IMR-90 (cell line): ENCODE results near the gene CSNK2A1. TPM values are rescaled to one million over a fixed set of nuclear protein-coding genes. Genes with fewer than 3 reads are reported as not detected.

Experiments used
- ATAC-seq: fragments of 200-7000 bp; cut with Tn5 transposase; 2 replicates; pipeline ENCODE4 v1.9.1; 2020; ENCODE audit warnings: low read depth, mild to moderate bottlenecking, moderate library complexity
- BruUV-seq: library from RNA; stranded (reverse); fragments of 400-500 nt; replicated peaks from 2 replicates; lab custom pipeline; 2021; lab: Mats Ljungman, UMichigan
- CTCF ChIA-PET: fragments of 300-600 bp; formaldehyde crosslinking; extraction: SDS; loops from one replicate; lab custom pipeline; 2021; ENCODE audit warnings: antibody characterized with exemption; lab: Yijun Ruan, JAX
- POLR2A ChIA-PET: fragments of 300-600 bp; sonication (Branson Sonifier 250); formaldehyde crosslinking; loops from one replicate; lab custom pipeline; 2022; ENCODE audit warnings: antibody characterized with exemption; ENCODE audit not compliant: unreplicated experiment; lab: Charles Lee
- DNase-seq: peaks from one replicate; pipeline ENCODE4 v3.0.0; 2013
- H2AFZ ChIP-seq: replicated peaks from 2 replicates; pipeline ENCODE3; 2013; ENCODE audit warnings: low read length, mild to moderate bottlenecking; ENCODE audit not compliant: poor library complexity
- H2AK5ac ChIP-seq: 2 replicates; pipeline ENCODE4 v1.6.1; 2013; ENCODE audit warnings: low read depth, low read length, inconsistent platforms
- H2AK9ac ChIP-seq: replicated peaks from 2 replicates; pipeline ENCODE3; 2013; ENCODE audit warnings: mild to moderate bottlenecking, low read depth, low read length, moderate library complexity; ENCODE audit not compliant: poor library complexity
- H2BK120ac ChIP-seq: 2 replicates; pipeline ENCODE4 v1.6.1; 2013; ENCODE audit warnings: low read depth, low read length, inconsistent platforms
- H2BK15ac ChIP-seq: 3 replicates; pipeline ENCODE4 v1.6.1; 2013; ENCODE audit warnings: low read depth, low read length, inconsistent platforms
- H2BK20ac ChIP-seq: 2 replicates; pipeline ENCODE4 v1.6.1; 2013; ENCODE audit warnings: low read depth, mild to moderate bottlenecking, inconsistent platforms, low read length, moderate library complexity
- H2BK5ac ChIP-seq: 2 replicates; pipeline ENCODE4 v1.6.1; 2013; ENCODE audit warnings: mild to moderate bottlenecking, low read depth, low read length, inconsistent platforms; ENCODE audit not compliant: poor library complexity, severe bottlenecking
- H3K14ac ChIP-seq: replicated peaks from 2 replicates; pipeline ENCODE4 v1.6.1; 2013; ENCODE audit warnings: low read depth, low read length, inconsistent platforms
- H3K18ac ChIP-seq: 2 replicates; pipeline ENCODE4 v1.6.1; 2013; ENCODE audit warnings: low read depth, low read length, control low read depth
- H3K23ac ChIP-seq: 2 replicates; pipeline ENCODE4 v1.6.1; 2013; ENCODE audit warnings: low read depth, low read length, inconsistent platforms
- H3K27ac ChIP-seq: 2 replicates; pipeline ENCODE4 v1.5.1; 2013; ENCODE audit warnings: mild to moderate bottlenecking, control low read depth, low read length; ENCODE audit not compliant: insufficient read depth
- H3K27me3 ChIP-seq: 2 replicates; pipeline ENCODE4 v1.6.1; 2013; ENCODE audit warnings: low read length; ENCODE audit not compliant: control insufficient read depth, insufficient read depth
- H3K36me3 ChIP-seq: 2 replicates; pipeline ENCODE4 v1.6.1; 2013; ENCODE audit warnings: low read length, mixed read lengths; ENCODE audit not compliant: control insufficient read depth, insufficient read depth
- H3K4ac ChIP-seq: 2 replicates; pipeline ENCODE4 v1.6.1; 2013; ENCODE audit warnings: low read depth, low read length, inconsistent platforms
- H3K4me1 ChIP-seq: 2 replicates; pipeline ENCODE4 v1.6.1; 2013; ENCODE audit warnings: low read length, mixed read lengths; ENCODE audit not compliant: control insufficient read depth, insufficient read depth
- H3K4me2 ChIP-seq: 2 replicates; pipeline ENCODE4 v1.6.1; 2013; ENCODE audit warnings: low read depth, mild to moderate bottlenecking, control low read depth, low read length, moderate library complexity
- H3K4me3 ChIP-seq: 2 replicates; pipeline ENCODE4 v1.5.1; 2013; ENCODE audit warnings: low read depth, mild to moderate bottlenecking, control low read depth, low read length, moderate library complexity; ENCODE audit not compliant: insufficient read depth
- H3K56ac ChIP-seq: 2 replicates; pipeline ENCODE4 v1.6.1; 2013; ENCODE audit warnings: low read length, inconsistent platforms; ENCODE audit not compliant: insufficient read depth; ENCODE audit errors: extremely low read depth
- H3K79me1 ChIP-seq, 2 experiments: 2 replicates each; pipeline ENCODE4 v1.6.1; 2013; ENCODE audit warnings: low read length in 2 of 2, inconsistent platforms in 1 of 2, low read depth in 1 of 2
- H3K9ac ChIP-seq: 2 replicates; pipeline ENCODE4 v1.6.1; 2013; ENCODE audit warnings: low read depth, low read length, control low read depth
- H3K9me1 ChIP-seq: 2 replicates; pipeline ENCODE4 v1.6.1; 2013; ENCODE audit warnings: low read length, inconsistent platforms; ENCODE audit not compliant: insufficient read depth
- H3K9me3 ChIP-seq: 2 replicates; pipeline ENCODE4 v1.6.1; 2013; ENCODE audit warnings: low read length; ENCODE audit not compliant: control insufficient read depth, insufficient read depth
- H4K20me1 ChIP-seq: 2 replicates; pipeline ENCODE4 v1.6.1; 2013; ENCODE audit warnings: low read length, inconsistent platforms; ENCODE audit not compliant: insufficient read depth
- H4K5ac ChIP-seq: 2 replicates; pipeline ENCODE4 v1.6.1; 2013; ENCODE audit warnings: mild to moderate bottlenecking, low read depth, low read length, control low read depth
- H4K8ac ChIP-seq, 2 experiments: 2 replicates each; pipeline ENCODE4 v1.6.1; 2013; ENCODE audit warnings: low read depth in 2 of 2, low read length in 2 of 2, control low read depth in 1 of 2, inconsistent platforms in 1 of 2
- H4K91ac ChIP-seq: 2 replicates; pipeline ENCODE4 v1.6.1; 2013; ENCODE audit warnings: low read depth, low read length, inconsistent platforms; ENCODE audit not compliant: insufficient read depth
- BHLHE40 ChIP-seq: fragments of 150-350 bp; IDR thresholded peaks from 2 replicates; pipeline ENCODE4 v1.6.1; 2016; ENCODE audit warnings: mild to moderate bottlenecking, low read depth, low read length
- CEBPB ChIP-seq: IDR thresholded peaks from 2 replicates; pipeline ENCODE4 v1.6.1; 2012; ENCODE audit warnings: low read depth, low read length, improper control_type of control experiment
- CHD1 ChIP-seq: IDR thresholded peaks from 2 replicates; pipeline ENCODE4 v1.6.1; 2012; ENCODE audit warnings: low read depth, low read length, improper control_type of control experiment
- FOS ChIP-seq: fragments of 150-350 bp; IDR thresholded peaks from 2 replicates; pipeline ENCODE4 v1.6.1; 2016; ENCODE audit warnings: low read depth, low read length
- MAFK ChIP-seq: IDR thresholded peaks from 2 replicates; pipeline ENCODE4 v1.6.1; 2012; ENCODE audit warnings: low read depth, low read length, improper control_type of control experiment
- MAZ ChIP-seq: IDR thresholded peaks from 2 replicates; pipeline ENCODE4 v1.6.1; 2012; ENCODE audit warnings: low read depth, mild to moderate bottlenecking, low read length, improper control_type of control experiment, moderate library complexity, borderline replicate concordance
- MXI1 ChIP-seq: IDR thresholded peaks from 2 replicates; pipeline ENCODE4 v1.6.1; 2012; ENCODE audit warnings: low read depth, mild to moderate bottlenecking, low read length, moderate library complexity, borderline replicate concordance
- NFE2L2 ChIP-seq: fragments of 150-350 bp; IDR thresholded peaks from 2 replicates; pipeline ENCODE4 v1.6.1; 2016; ENCODE audit warnings: low read depth, mild to moderate bottlenecking, low read length
- POLR2A ChIP-seq: IDR thresholded peaks from 2 replicates; pipeline ENCODE4 v1.6.1; 2012; ENCODE audit warnings: mild to moderate bottlenecking, low read depth, low read length
- RAD21 ChIP-seq: IDR thresholded peaks from 2 replicates; pipeline ENCODE4 v1.6.1; 2012; ENCODE audit warnings: low read length, improper control_type of control experiment
- RCOR1 ChIP-seq: IDR thresholded peaks from 2 replicates; pipeline ENCODE4 v1.6.1; 2012; ENCODE audit warnings: mild to moderate bottlenecking, low read length, improper control_type of control experiment; ENCODE audit not compliant: insufficient replicate concordance
- RFX5 ChIP-seq: IDR thresholded peaks from 2 replicates; pipeline ENCODE4 v1.8.0; 2012; ENCODE audit warnings: low read depth, mild to moderate bottlenecking, low read length, moderate library complexity
- SMC3 ChIP-seq: fragments of 150-350 bp; IDR thresholded peaks from 2 replicates; pipeline ENCODE4 v1.6.1; 2016; ENCODE audit warnings: low read depth, mild to moderate bottlenecking, antibody characterized with exemption, low read length, moderate library complexity
- WGBS, 2 experiments: methylation state at CpG; one replicate each; pipeline versions ENCODE4 v1.1.5 to v1.1.7; 2013; ENCODE audit warnings: missing lambda C conversion rate in 2 of 2; ENCODE audit not compliant: insufficient read length in 1 of 2; ENCODE audit errors: extremely low coverage in 2 of 2; 5-methylcytosine and 5-hydroxymethylcytosine counted together
- dilution Hi-C: fragments of 300-500 bp; cut with HindIII; formaldehyde crosslinking; loops from one replicate; pipeline ENCODE4 v1.14.3; 2018; ENCODE audit warnings: low sequenced_read_pairs; ENCODE audit not compliant: unreplicated experiment
- in situ Hi-C: fragments of 300-500 bp; cut with MboI; formaldehyde crosslinking; loops from 3 replicates; pipeline ENCODE4 v1.14.3; 2019; ENCODE audit warnings: low sequenced_read_pairs, inconsistent platforms, mixed read lengths
- intact Hi-C: fragments of 100-400 bp; cut with micrococcal nuclease; formaldehyde crosslinking; loops from 2 replicates; pipeline ENCODE4 v1.10.0; 2022
- polyA plus RNA-seq, 3 experiments: library from polyadenylated mRNA; depleted of rRNA; stranded (reverse); fragments of >200 nt; gene quantifications; 2 replicates each; pipeline ENCODE4 v1.2.3, GENCODE V29; 2012; ENCODE audit warnings: low replicate concordance in 1 of 3
- total RNA-seq: library from RNA; depleted of rRNA; stranded (reverse); fragments of >200 nt; gene quantifications from 2 replicates; pipeline ENCODE4 v1.2.3, GENCODE V29; 2012
- TF ChIP-seq, protein P1 (sequence below): fragments of 150-350 bp; IDR thresholded peaks from 2 replicates; pipeline ENCODE4 v1.6.1; 2016; ENCODE audit warnings: low read depth, mild to moderate bottlenecking, low read length, moderate library complexity, borderline replicate concordance

The CSNK2A1 gene
- total and polyA plus RNA-seq, 2 of the 4 experiments (the other 2 are of a cell fraction) = 86.3 to 151 TPM

DNA sequence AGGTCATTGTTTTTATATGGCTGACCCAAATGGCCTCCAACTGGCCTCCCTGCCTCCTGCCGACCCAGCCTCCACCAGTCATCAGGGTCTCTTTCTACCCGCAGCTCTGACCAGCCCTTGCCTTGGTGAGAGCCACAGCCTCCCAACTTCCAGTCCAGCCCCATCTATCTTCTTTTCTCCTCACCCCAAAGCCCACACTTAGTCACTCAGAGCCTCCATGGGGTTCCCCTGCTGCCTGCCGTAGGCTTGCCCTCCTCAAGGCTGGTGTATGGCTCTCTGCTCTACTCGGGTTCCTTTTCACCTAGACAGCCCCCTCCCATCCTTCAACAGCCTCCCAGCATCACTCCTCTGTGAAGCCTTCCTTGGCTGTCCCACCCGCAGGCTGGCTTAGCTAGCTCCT lies 48.4 kb upstream of the CSNK2A1 start:
- Histone ChIP-seq H2AK5ac (no peak overlapping the region), H3K79me1 (no peaks in the 10 kb centered on the region), H4K91ac (no peak overlapping the region), H2BK20ac (no peak overlapping the region), H2BK120ac (no peak overlapping the region), H3K4me1 (no peaks in the 10 kb centered on the region), H3K23ac (no peak overlapping the region), H2AK9ac (no peak overlapping the region), H4K8ac (no peak overlapping the region), H3K27me3 (peaks cover 12% of the 10 kb centered on the region), H2BK5ac (no peak overlapping the region), H3K4ac (no peak overlapping the region), H2BK15ac (no peak overlapping the region), H2AFZ (no peak overlapping the region), H3K4me3 (no peak overlapping the region), H3K9me3 (no peaks in the 10 kb centered on the region), H3K56ac (no peak overlapping the region), H3K27ac (no peak overlapping the region), H4K20me1 (no peaks in the 10 kb centered on the region), H3K9me1 (no peaks in the 10 kb centered on the region; the same call in 1 of the 2 replicates), H3K9ac (no peak overlapping the region), H3K14ac (no peak overlapping the region), H3K18ac (no peak overlapping the region), H3K4me2 (no peak overlapping the region), H4K5ac (no peak overlapping the region), H3K36me3 (no peaks in the 10 kb centered on the region)
- BruUV-seq = no TSS peak
- POLR2A ChIA-PET = no interaction called here
- intact Hi-C loops (no loop called here), in situ Hi-C loops (no loop called here), dilution Hi-C loops (no loop called here)
- 56% methylated on average over 3 of the region's 5 CpGs; no CpG with 5 or more reads in 1 of the 2 experiments for WGBS, 2 experiments
- CTCF ChIA-PET = no interaction called here
- no peak for ATAC-seq
- no peak for DNase-seq
- TF ChIP-seq, protein P1, sequence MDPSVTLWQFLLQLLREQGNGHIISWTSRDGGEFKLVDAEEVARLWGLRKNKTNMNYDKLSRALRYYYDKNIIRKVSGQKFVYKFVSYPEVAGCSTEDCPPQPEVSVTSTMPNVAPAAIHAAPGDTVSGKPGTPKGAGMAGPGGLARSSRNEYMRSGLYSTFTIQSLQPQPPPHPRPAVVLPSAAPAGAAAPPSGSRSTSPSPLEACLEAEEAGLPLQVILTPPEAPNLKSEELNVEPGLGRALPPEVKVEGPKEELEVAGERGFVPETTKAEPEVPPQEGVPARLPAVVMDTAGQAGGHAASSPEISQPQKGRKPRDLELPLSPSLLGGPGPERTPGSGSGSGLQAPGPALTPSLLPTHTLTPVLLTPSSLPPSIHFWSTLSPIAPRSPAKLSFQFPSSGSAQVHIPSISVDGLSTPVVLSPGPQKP = no peak
- TF ChIP-seq RCOR1 (no peak), RFX5 (no peak), SMC3 (no peak), CHD1 (no peak), POLR2A (no peak), MXI1 (no peak), FOS (no peak), RAD21 (no peak), MAFK (no peak), NFE2L2 (no peak), CEBPB (no peak), BHLHE40 (no peak), MAZ (no peak)
